CD4-positive, alpha-beta T cell treated with Interleukin-15 for 4 hours (primary cell): ENCODE data around the gene INO80D.
A peak's percentile ranks its signal among the peaks of the same experiment; 100 is the strongest.
"Not testable (repeated sequence)": the region's sequence is repeated elsewhere in the genome, so short reads cannot be mapped to it uniquely, and the experiment has no call there.

Source experiments
- DNase-seq: peaks from one replicate; pipeline ENCODE4 v3.0.0-alpha.2; 2020; ENCODE audit warnings: low spot score

Gene INO80D

DNA sequence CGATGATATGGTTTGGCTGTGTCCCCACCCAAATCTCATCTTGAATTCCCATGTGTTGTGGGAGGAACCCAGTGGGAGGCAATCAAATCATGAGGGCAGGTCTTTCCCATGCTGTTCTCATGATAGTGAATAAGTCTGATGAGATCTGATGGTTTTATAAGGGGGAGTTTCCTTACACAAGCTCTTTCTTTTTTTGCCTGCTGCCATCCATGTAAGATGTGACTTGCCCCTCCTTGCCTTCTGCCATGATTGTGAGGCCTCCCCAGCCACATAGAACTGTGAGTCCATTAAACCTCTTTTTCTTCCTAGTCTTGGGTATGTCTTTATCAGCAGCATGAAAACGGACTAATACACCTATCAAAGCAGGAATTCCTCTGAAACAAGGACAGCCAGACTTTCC, 107.2 kb downstream of the INO80D start:
- not testable (repeated sequence) for DNase-seq

DNA sequence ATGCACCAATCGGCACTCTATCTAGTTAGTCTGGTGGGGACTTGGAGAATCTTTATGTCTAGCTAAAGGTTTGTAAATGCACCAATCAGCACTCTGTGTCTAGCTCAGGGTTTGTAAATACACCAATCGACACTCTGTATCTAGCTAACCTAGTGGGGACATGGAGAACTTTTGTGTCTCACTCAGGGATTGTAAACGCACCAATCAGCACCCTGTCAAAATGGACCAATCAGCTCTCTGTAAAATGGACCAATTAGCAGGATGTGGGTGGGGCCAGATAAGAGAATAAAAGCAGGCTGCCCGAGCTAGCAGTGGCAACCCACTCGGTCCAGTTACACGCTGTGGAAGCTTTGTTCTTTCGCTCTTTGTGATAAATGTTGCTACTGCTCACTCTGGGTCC, 108.3 kb downstream of the INO80D start:
- DNase-seq = not testable (repeated sequence)

DNA sequence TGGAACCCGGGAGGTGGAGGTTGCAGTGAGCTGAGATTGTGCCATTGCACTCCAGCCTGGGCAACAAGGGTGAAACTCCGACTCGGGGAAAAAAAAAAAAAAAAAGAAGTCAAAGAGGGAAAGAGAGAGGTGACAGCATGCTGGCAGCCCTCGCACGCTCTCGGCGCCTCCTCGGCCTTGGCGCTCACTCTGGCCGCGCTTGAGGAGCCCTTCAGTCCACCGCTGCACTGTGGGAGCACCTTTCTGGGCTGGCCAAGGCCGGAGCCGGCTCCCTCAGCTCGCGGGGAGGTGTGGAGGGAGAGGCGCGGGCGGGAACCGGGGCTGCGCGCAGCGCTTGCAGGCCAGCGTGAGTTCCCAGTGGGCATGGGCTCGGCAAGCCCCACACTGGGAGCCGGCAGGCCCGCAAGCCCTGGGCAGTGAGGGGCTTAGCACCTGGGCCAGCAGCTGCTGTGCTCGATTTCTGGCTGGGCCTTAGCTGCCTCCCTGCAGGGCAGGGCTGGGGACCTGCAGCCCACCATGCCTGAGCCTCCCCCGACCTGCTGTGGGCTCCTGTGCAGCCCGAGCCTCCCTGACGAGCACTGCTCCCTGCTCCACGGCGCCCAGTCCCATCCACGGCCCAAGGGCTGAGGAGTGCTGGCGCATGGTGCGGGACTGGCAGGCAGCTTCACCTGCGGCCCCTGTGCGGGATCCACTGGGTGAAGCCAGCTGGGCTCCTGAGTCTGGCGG, 108.9 kb downstream of the INO80D start:
- not testable (repeated sequence) for DNase-seq

- no peak for DNase-seq
Observed at GRCh38 chr2:205976120-205976814, 109.7 kb downstream of the INO80D start.

GRCh38 chr2:205975082-205975949, 110.7 kb downstream of the INO80D start:
- no peak for DNase-seq

- DNase-seq = no peak
Observed at GRCh38 chr2:205972113-205972512, 113.9 kb downstream of the INO80D start.

GRCh38 chr2:205970348-205970747, 115.6 kb downstream of the INO80D start:
- no peak for DNase-seq

DNA sequence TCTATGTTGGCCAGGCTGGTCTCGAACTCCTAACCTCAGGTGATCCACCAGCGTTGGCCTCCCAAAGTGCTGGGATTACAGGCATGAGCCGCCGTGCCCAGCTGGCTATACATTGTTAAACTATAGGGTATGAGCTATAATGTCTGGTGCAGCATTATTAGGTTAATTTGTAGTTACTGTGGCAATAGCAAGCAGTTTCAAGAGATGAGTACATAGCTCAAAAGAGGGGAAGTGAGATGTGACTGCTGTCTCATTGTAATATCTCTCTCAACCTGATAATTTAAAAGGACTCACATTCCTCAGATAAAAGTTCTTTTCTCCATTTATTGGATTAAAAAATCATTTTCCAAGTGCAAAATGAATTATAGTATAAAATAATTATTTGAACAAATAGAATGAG, 116.4 kb downstream of the INO80D start:
- DNase-seq = no peak

GRCh38 chr2:205967391-205968075, 118.4 kb downstream of the INO80D start:
- DNase-seq = no peak

- no peak for DNase-seq
Observed at GRCh38 chr2:205965707-205966106, 120.3 kb downstream of the INO80D start.

GRCh38 chr2:205964111-205964761, 121.7 kb downstream of the INO80D start:
- no peak for DNase-seq

- DNase-seq = no peak
Observed at GRCh38 chr2:205959521-205959920, 126.5 kb downstream of the INO80D start.

GRCh38 chr2:205957452-205958154, 128.4 kb downstream of the INO80D start:
- DNase-seq = no peak

DNA sequence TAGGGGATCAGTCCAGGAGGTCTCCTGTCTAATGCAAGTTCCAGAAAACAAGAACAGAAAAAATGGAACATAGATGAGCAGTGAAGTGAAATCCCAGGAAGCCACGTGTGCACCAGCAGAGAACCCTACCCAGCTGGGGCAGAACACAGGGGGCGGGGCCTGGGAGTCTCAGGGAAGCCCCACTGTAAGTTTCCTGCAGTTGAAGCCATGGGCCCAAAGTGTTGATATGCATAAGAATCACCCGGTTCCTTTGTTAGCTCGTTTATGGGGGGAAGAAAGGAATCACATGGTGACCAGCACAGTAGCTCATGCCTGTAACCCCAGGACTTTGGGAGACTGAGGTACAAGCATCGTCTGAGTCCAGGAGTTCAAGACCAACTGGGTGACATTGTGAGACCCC, 131.3 kb downstream of the INO80D start:
- DNase-seq = no peak

DNA sequence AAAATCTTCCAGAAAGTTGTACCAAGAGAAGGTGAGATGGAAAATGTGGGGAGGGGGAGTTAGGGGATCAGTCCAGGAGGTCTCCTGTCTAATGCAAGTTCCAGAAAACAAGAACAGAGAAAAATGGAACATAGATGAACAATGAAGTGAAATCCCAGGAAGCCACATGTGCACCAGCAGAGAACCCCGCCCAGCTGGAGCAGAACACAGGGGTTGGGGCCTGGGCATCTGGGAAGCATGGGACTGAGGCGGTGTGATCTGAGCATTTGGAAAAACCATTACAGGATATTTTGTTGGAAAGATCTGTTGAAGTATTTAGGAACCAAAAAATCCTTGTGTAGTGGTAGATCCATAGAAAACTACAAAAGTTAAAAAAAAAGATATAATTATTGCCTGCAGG, 133.7 kb downstream of the INO80D start:
- no peak for DNase-seq

GRCh38 chr2:205948883-205949282, 137.1 kb downstream of the INO80D start:
- DNase-seq = no peak

- DNase-seq = no peak
Observed at GRCh38 chr2:205948496-205948837, 137.5 kb downstream of the INO80D start.

GRCh38 chr2:205947621-205948495, 138.1 kb downstream of the INO80D start:
- peak; percentile 51 for DNase-seq

DNA sequence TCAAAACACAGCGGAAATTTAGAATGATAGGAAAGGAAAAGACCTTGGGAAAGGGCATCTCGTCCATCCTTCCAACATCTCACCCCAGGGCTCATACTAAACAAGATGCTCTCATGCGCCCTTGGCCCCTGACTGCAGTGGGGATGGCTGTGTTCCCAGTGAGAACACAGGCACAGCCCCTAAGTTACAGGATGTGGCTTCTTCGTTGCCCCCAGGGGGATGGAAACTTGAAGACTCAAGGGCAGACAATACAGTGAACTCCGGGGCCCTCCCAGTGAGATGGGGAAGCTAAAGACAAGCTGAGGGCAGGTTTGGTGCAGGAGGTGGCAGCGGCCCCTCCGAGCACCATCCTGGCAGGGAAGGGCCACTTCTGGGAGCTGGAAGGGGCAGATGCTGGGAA, 139.7 kb downstream of the INO80D start:
- DNase-seq = no peak
